Inferior parietal cortex (tissue), 1 donor: Measurements from ENCODE around the gene EDA.
A peak's percentile ranks its signal among the peaks of the same experiment; 100 is the strongest.
"Not testable (repeated sequence)": the region's sequence is repeated elsewhere in the genome, so short reads cannot be mapped to it uniquely, and the experiment has no call there.

Experiments used
- DNase-seq: peaks from one replicate; pipeline ENCODE4 v3.0.0-alpha.2; 2016; ENCODE audit errors: extremely low spot score

Gene EDA

DNA sequence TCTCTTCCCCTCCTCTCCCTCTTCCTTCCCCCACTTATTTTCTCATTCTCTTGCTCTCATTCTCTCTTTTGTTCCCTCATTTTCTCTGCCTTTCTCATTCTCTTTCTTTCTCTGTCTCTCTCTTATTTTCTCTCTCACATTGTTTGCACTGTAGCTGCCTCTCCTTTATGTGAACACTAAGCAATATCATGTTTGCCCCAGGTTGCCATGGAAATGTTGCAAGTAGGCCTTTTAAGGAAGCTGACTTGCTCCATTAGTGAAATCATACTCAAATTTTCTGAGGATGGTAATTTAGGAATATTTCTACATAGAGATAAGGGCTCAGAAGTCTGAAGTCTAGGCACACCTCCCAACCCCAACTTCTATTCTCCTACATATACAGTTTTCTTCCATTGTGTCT lies 130.1 kb downstream of the EDA start:
- DNase-seq = no peak

DNA sequence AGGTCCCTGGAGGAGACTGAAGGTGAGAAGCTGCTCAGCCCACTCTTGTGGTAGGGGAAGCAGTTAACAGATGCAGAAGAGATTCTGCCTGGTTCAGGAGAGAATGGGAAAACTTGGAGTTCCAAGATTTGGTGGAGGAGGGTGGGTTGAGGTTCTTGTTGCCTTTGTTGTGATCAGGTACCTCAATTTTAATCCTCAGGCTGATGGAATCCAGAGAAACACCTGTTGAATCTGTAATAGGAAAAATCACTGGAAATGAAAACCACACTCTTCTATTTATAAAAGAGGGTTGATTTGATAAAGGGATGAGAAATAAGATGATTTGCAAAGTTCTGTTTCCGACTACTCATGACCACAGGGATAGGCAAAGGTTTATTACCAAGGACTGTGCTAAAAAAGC lies 132.1 kb downstream of the EDA start:
- DNase-seq = no peak

DNA sequence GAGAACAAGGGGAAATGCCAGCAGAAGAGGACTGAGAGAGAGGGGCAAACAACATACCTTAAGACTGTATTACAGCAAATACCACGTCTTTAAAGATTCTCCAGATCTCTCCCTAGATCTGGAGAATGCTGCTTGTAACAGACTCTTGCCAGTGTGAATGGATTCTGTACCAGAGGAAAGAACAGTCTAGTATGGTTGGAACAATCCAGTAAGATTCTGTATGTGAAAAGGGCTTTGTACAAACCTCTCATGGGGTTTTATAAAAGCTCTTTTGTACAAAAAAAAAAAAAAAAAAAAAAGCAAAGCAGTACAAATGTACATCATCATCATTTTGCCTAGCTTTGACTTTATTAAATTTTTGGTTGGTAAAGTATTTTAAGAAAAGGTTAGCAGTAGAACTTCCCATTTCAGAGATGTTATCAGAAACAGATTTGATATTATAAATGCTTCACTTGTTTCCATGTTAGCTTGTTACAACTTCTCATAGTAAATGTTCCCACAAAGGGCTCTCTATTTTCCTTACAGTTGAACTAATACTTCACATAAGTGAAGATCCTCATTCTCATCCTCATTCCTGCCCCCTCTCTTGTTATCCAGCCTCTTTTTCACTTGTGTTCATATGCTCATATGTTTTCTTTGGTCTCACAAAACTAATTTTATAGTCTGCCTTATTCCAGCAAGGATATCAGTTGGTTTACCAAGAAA lies 144.2 kb downstream of the EDA start:
- peak; percentile 54 for DNase-seq

DNA sequence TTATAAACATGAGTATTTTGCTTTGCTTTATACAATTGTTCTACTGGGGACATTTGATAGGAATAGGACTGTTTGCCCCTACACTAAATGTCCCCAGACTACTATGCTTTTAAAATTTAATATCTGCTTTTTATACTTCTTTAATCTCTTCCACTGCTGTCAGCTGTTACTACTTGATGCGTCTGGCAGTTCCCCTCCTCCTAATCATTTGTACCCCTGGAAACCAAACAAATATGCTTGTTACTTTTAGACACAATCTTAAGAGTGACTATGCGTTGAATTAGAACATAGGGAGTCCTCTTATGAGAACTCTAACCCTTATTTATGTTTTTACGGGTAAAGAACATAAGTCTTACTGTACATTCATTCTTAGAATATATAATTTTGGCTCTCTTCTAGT lies 145.7 kb downstream of the EDA start:
- DNase-seq = no peak

DNA sequence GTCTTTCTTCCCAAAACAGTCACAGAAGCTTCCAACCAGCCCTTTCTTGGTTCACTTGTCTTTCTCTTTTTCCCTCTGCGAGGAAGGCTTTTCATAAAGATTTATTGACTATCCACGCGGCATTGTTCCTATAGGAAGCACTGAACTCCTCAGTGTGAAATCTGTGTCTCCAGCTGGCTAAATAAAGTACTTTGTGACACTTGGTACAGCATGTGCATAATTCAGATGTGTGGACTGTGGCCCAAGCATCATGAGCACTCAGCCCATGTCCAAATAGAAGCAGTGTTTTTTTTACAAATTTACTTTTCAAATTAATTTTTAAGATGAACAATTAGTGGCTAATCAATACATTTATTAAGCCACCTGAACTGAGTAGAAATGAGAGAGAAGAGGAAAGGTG lies 146.4 kb downstream of the EDA start:
- DNase-seq = no peak

DNA sequence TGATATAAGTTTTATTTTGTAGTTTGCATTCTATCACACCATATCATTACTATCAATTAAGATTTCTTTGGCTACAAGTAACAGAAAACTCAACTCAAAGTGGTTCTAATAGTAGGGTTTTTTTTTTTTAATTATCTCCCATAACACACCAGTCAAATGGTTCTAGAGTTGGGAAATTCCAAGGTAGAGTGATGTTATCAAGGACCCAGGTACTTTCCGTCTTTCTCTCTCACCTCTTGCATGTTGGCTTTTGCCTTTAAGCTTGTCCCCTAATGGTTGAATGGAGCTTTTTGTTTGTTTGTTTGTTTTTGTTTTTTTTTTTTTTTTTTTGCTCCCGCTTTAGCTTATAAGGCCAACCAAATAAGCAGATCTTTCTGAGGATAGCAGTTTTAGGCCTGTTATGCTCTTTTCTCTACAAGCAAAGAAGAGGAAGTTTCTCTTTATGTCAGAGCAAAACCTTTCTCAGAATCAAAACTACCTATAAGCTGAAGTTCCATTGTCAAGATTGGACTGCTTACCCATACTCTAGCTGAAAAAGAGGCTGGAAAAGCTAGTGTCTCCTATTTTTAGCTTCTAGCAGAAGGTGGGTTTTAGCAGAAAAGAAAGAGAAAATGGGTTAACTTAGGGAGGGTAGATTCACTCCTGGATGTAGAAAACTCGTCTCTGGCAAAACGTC lies 177.5 kb downstream of the EDA start:
- DNase-seq = no peak

DNA sequence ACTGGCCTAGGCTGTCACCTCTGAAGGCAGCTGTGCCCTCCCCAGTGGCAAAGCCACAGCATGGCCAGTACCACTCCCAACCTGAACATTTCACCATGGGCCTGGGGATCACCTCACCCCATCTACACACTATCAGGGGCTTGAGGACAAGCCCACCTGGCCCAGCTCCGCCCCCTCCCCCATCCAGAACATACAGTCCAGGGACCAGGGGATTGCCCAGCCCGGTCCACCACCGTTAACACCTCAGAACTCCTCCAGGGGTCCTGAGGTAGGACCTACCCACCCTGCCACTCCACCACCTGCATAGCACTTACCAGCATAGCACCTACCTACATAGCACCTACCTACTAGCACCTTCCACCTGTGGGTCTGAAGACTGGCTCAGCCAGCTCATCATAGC lies 179.8 kb downstream of the EDA start:
- DNase-seq = no peak

DNA sequence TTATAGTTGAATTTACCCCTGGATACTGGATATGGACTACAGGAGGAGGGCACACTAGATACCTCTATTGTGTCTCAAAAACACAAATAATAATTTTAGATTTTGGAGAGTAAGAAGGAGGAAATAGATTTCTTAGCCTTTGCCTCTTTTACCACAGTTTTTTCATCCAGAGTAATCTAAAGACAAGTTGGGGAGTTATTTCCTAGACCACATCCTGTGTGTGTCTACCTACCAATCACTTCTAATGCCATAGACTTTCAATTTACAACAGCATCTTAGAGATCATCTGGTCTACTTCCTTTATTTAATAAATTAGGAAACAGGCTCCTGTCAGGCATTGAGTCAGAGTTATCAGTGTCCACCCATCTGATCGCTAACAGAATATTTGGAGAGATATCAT lies 191.5 kb downstream of the EDA start:
- no peak for DNase-seq

DNA sequence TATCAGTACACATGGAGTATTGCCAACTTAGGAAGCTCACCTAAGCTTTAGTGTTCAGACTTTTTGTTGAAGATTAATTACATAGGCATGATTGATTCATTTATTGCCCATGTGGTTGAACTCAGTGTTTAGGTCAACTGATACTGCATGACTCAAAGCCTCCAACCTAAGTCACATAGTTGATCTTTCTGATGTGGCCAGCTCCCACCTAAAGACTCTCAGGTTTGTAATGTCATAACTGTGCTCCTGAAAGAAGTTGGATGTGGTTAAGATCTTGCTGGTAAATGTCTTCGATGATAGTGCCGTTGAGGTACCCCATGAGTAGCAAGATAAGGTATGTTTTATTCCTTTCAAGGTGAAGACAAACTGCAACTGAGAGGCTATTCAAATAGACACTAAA lies 192.5 kb downstream of the EDA start:
- DNase-seq = no peak

DNA sequence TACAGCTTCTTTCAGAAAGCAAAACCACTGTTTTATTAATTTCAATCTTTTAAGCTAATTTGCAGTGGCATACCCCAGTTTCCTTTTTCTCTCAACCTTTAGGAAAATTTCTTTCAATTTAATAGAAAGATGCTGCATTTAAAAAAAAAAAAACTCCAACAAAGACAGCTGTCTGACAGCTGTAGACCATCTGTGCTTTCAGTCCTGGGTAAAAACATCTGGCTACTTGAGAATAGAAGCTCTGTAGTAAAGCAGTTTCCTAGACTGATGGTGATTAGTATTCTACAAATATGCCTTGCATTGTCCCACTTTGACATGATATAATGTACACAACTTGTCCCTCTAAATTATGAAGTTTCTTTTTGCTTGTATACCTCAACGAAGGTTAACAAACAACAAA lies 197.8 kb downstream of the EDA start:
- DNase-seq = no peak

DNA sequence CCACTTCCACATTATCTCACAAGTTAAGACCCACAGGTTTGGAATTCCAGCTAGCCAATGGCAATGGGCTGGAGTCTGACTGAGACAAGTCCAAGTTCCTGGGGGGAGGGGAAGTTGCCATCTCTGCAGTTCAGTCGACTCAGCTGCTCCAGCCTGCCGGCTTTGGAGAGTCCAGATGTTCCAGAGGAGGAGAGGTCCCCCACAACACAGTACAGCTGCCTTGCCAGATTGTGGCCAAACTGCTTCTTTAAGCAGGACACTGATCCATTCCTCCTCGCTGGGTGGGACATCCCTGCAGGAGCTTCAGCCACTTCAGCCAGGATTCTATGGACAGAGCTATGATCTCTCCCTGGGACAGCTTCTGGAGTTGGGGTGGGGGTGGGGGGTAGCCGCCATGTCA lies 199.2 kb downstream of the EDA start:
- no peak for DNase-seq

DNA sequence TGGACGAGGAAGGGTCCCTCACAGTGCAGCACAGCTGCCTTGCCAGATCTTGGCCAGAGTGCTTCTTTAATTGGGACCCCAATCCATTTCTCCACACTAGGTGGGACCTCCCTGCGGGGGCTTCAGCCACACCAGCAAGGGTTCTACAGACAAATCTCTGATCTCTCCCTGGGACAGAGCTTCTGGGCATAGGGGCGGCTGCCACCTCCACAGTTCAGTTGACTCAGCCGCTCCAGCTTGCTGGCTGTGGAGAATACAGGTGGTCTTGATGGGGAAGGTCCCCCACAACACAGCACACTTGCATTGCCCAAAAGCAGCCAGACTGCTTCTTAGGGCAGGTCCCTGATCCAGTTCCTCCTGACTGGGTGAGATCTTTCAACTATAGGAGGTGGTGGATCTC lies 199.6 kb downstream of the EDA start:
- DNase-seq = no peak

DNA sequence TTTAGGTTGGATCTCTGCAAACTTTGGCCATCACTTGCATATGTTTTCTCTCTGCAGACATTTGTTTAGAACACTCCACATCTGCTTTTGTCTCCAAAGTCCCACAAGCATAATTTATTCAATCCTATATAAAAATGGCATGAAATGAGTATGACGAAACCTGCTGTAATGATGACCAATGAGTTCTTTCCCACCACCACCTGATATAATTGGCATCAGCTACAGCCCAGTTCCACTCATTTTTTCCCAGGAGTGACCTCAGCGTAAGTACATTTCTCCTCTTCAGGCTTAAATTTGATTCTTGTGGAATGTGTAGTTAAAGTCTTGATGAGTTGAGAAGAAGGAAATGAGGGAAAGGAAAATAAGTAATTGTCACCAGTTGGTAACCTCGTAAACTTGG lies 228.7 kb downstream of the EDA start:
- DNase-seq = no peak

DNA sequence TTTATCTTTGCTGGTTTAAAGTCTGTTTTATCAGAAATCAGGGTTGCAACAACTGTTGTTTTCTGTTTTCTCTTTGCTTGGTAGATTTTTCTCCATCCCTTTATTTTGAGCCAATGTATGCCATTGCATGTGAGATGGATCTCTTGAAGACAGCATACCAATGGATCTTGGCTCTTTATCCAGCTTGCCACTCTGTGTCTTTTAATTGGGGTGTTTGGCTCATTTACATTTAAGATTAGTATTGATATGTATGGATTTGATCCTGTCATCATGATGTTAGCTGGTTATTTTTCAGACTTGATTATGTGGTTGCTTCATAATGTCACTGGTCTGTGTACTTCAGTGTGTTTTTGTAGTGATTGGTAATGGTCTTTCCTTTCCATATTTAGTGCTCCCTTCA lies 244.1 kb downstream of the EDA start:
- not testable (repeated sequence) for DNase-seq

DNA sequence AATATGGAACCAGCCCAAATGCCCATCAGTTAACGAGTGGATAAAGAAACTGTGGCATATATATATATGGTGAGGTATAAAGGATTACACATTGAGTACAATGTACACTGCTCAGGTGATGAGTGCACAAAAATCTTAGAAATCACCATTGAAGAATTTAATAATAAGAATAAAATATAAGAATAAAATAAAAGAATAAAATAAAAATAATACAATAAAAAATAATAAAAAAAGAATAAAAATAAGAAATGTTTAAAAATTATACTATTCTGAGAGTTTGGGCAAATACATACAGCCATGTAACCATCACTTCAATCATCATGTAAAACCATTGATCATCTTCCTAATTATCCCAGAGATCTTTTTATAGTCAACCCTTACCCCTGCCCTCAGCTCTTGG lies 260.3 kb downstream of the EDA start:
- DNase-seq = no peak

DNA sequence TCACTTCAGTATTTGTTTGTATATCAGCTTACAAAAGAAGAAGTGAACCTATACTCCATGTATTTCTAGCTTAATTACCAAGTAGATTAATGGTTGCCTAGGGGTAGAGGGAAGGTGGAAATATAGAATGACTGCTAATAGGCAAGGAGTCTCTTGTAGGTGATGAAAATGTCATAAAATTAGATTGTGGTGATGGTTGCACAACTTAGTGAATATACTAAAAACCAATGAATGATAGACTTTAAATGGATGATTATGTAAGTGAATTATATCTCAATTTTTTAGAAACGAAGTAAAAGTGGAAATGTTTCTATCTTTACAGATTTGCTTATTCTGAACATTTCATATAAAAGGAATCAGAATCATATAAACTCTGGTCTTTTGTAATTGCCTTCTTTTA lies 268.3 kb downstream of the EDA start:
- no peak for DNase-seq

DNA sequence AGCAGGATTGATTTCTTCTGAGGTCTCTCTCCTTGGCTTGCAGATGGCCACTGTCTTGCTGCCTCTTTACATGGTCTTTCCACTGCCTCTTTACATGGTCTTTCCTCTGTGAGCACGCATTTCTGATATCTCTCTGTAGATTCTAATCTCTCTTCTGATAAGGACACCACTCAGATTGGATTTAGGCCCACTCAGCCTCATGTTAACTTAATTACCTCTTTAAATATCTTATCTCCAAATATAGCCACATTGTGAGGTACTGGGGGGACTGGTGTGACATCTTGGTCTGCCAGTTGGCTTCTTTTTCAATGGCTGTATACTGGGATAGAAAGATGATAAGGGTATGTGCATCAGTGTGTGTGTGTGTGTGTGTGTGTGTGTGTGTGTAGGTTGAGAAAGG lies 280.1 kb downstream of the EDA start:
- DNase-seq = no peak

DNA sequence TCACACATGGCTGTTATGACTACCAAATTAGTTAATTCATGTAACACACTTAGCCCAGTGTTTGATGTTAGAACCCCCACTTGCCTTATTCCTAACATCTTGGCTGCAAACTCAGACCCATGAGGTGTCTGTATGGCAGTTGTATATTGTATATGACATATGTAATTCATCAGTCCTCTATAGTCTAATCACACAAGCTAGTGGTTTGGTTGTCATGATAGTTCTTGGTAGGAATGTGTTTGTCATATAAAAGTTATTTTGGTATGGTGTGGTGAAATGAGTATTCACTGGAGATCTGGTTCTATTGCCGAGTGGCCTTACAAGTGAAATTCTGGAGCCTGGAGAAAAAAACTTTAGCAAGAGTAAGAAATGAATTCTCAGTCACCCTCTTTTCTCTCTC lies 284.6 kb downstream of the EDA start:
- DNase-seq = no peak

DNA sequence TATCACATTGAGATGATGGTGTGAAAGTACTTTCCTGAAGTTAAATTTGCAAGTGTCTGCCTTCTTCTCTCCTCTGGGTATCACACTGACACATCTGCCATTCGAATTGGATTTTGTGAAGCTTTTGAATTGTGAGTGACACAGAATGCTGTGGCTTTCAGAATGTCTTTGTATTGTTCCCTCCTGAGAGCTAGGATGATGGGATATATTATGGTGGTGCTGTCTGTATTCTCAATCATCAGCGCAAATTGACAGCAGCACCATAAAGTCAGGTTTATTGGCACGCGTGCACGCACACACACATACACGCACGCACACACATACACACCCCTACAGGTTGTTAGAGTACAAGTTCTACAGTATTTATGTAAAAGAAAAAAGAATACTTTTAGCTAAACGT lies 290.5 kb downstream of the EDA start:
- DNase-seq = no peak

DNA sequence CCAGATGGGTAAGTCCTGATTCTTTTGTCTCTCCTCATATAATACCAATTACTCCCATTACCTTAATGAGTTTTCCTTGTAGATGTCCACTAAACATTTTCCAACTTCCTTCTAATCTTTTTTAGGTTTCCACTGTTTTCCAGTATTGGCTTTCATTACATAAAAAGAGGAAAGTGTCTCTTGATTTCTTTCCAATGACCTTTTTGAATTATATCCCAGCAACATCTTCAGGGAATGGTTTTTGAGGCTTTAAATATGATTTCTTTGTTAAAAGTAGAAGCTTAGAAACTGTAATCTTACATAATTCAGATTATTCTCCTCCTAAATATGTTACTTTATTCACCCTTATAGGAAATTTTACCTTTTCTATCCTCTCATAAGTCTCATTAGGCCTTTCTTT lies 298.9 kb downstream of the EDA start:
- no peak for DNase-seq

DNA sequence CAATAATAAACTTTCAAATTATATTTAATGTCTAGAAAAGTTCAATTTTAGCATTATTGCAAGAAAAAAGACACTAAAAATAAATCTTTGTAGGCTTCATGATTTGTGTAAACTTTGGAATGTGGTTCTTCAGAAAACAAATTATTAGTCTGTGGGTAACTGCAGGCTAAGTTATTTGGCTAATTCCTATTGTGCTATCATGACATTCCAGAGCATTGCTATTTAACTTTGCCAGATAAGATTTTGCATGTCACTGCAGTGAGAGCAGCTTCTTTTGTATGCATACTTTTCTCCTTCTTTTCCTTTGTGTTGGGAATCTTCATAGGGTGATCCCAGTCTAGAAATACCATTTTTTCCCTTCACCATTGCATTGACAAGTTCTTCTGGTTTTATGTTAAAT lies 303.8 kb downstream of the EDA start:
- DNase-seq = no peak

DNA sequence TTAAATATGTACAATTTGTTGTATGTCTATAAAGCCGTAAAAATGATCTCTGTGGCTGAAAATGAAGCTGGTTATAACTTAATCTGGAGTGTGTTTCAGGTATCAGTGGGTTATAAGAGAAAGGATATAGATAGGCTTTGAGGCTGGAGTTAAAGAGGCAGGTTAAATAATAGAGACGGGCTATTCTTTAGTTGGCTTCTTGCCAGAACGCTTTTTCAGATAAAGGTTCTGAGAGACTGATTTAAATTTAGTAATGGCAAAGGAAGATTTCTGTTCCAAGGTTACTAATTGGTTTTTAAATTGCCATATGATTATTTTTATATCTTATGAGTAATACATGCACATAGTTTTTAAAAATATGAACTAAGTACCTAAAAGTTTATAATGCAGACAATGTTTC lies 316.4 kb downstream of the EDA start:
- DNase-seq = no peak

DNA sequence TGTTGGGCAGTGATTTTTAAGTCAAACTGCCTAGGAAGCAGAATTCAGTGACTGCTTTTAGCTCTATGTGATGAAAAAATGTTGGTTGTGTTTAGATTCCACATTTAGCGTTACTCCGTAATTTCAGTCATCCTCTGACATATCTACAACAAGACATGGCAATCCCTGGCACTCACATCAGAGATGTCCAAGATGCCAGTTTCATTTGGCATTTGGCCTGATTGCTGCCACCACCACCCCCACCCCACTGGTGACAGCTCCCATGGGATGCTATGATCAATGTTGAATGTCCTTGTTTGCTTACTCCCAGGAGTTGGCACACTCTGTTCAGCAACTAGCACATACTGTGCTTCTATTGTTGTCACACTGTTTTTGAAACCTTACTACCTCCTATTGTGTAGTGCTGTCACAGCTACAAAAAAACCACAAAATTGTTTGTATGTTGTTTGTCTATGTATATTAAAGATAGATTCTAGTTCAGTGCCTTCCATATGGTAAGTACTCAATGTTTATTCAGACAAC lies 332.4 kb downstream of the EDA start:
- DNase-seq = no peak

DNA sequence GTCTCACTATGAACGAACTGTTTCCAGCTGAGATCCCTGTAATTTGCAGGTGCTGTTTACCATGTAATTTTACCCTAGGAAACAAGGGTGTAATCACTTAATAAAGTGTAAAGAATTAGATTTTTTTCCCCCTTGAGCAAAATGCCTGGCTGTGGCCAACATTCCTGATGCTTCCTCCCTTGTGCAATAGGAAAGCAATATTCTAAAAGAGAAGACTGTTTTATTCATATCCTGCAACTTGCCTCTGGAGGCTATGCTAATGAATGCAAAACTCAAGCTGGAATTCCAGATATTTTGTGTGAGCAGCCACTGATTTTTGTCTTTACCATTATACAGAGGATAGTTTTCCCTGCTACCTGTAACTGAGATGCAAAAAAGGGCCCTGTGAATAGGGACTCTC lies 335.8 kb downstream of the EDA start:
- DNase-seq = no peak
